HCT116 (cell line): Measurements from ENCODE around the gene KCNJ14. TPM values are rescaled to one million over a fixed set of nuclear protein-coding genes. Genes with fewer than 3 reads are reported as not detected.

ENCODE experiments used
- ATAC-seq: fragments of 200-7000 bp; cut with Tn5 transposase; 2 replicates; pipeline ENCODE4 v1.9.1; 2020; ENCODE audit warnings: mild to moderate bottlenecking, moderate library complexity
- BruUV-seq: library from RNA; stranded (reverse); fragments of 400-500 nt; replicated peaks from 2 replicates; lab custom pipeline; 2021; lab: Mats Ljungman, UMichigan
- CTCF ChIA-PET: fragments of 300-600 bp; sonication (Branson Sonifier 250); formaldehyde crosslinking; loops from one replicate; lab custom pipeline; 2021; ENCODE audit warnings: antibody characterized with exemption; lab: Charles Lee
- POLR2A ChIA-PET: fragments of 300-600, 350-600 bp; sonication (Branson Sonifier 250); formaldehyde crosslinking; loops from one replicate; lab custom pipeline; 2021; ENCODE audit warnings: antibody characterized with exemption; lab: Charles Lee
- RAD21 ChIA-PET, 2 experiments: fragments of 300-600 bp; sonication (Branson Sonifier 250); formaldehyde crosslinking; loops; one replicate each; lab custom pipeline; 2023; ENCODE audit warnings: low total read pairs in 2 of 2; ENCODE audit not compliant: uncharacterized antibody in 2 of 2, unreplicated experiment in 2 of 2, low non-redundant PET in 1 of 2; lab: Charles Lee
- DNase-seq: peaks from one replicate; pipeline ENCODE4 v3.0.0-alpha.2; 2010; ENCODE audit warnings: low read depth, low spot score
- H2AFZ ChIP-seq: fragments of 200-600 bp; shearing (Covaris generic), sonication (generic); 2 replicates; pipeline ENCODE4 v1.6.1; 2017; ENCODE audit warnings: low read depth, mixed run types, mixed read lengths, antibody characterized with exemption, low read length; ENCODE audit not compliant: poor library complexity, severe bottlenecking
- H3K27ac ChIP-seq: 2 replicates; pipeline ENCODE4 v1.5.1; 2012; ENCODE audit warnings: low read depth, low read length
- H3K27me3 ChIP-seq: fragments of 200-600 bp; sonication (generic); 2 replicates; pipeline ENCODE4 v1.6.1; 2016; ENCODE audit warnings: mixed run types, low read length, mixed read lengths; ENCODE audit not compliant: insufficient read depth
- H3K36me3 ChIP-seq, 2 experiments: fragments of 200-500 bp in 1 of 2; fragments of 200-600 bp in 1 of 2; sonication (Bioruptor generic) in 1 of 2; sonication (generic) in 1 of 2; 2 replicates each; pipeline versions ENCODE4 v1.5.1 to v1.6.1; 2014 to 2016; ENCODE audit warnings: low read length in 2 of 2, inconsistent platforms in 1 of 2, mixed read lengths in 1 of 2, mixed run types in 1 of 2; ENCODE audit not compliant: insufficient read depth in 2 of 2, control insufficient read depth in 1 of 2
- H3K4me1 ChIP-seq, 2 experiments: fragments of 200-600 bp in 1 of 2; sonication (generic) in 1 of 2; 2 replicates each; pipeline versions ENCODE4 v1.5.1 to v1.6.1; 2012 to 2017; ENCODE audit warnings: low read length in 2 of 2, inconsistent platforms in 1 of 2, mild to moderate bottlenecking in 1 of 2, mixed read lengths in 1 of 2, mixed run types in 1 of 2, moderate library complexity in 1 of 2; ENCODE audit not compliant: insufficient read depth in 2 of 2, control insufficient read depth in 1 of 2
- H3K4me2 ChIP-seq: fragments of 200-600 bp; sonication (generic); 2 replicates; pipeline ENCODE4 v1.6.1; 2017; ENCODE audit warnings: mixed run types, low read length, mixed read lengths
- H3K4me3 ChIP-seq, 2 experiments: fragments of 200-600 bp in 1 of 2; sonication (generic) in 1 of 2; replicated peaks in 1 of 2; 2 replicates each; pipeline ENCODE4 v1.5.1; 2011 to 2016; ENCODE audit warnings: low read length in 2 of 2, control low read depth in 1 of 2, low read depth in 1 of 2, mild to moderate bottlenecking in 1 of 2, mixed read lengths in 1 of 2, mixed run types in 1 of 2
- H3K79me2 ChIP-seq: fragments of 200-600 bp; sonication (generic); 2 replicates; pipeline ENCODE4 v1.6.1; 2017; ENCODE audit warnings: mild to moderate bottlenecking, mixed run types, low read length, moderate library complexity, mixed read lengths; ENCODE audit not compliant: insufficient read depth
- H3K9ac ChIP-seq: fragments of 200-600 bp; sonication (generic); 2 replicates; pipeline ENCODE4 v1.6.1; 2016; ENCODE audit warnings: low read length, mixed read lengths
- H3K9me2 ChIP-seq: fragments of 200-600 bp; sonication (generic), shearing (Covaris generic); 2 replicates; pipeline ENCODE4 v1.6.1; 2017; ENCODE audit warnings: mixed run types, mild to moderate bottlenecking, moderate library complexity; ENCODE audit not compliant: insufficient read depth
- H3K9me3 ChIP-seq, 2 experiments: fragments of 200-500 bp in 1 of 2; fragments of 200-600 bp in 1 of 2; sonication (Bioruptor generic) in 1 of 2; sonication (generic) in 1 of 2; 2 replicates each; pipeline ENCODE4 v1.6.1; 2014 to 2017; ENCODE audit warnings: low read length in 2 of 2, mixed read lengths in 2 of 2, inconsistent platforms in 1 of 2, low read depth in 1 of 2, mild to moderate bottlenecking in 1 of 2, mixed run types in 1 of 2, moderate library complexity in 1 of 2; ENCODE audit not compliant: control insufficient read depth in 1 of 2, insufficient read depth in 1 of 2
- H4K20me1 ChIP-seq: fragments of 200-600 bp; sonication (generic), shearing (Covaris generic); 2 replicates; pipeline ENCODE4 v1.6.1; 2017; ENCODE audit warnings: mixed run types, mild to moderate bottlenecking, moderate library complexity; ENCODE audit not compliant: insufficient read depth
- CTCF ChIP-seq, 3 experiments: fragments of 200-600 bp in 1 of 3; sonication (generic) in 1 of 3; IDR thresholded peaks in 2 of 3; conservative IDR thresholded peaks in 1 of 3; 2 replicates each; pipeline ENCODE4 v1.5.1; 2012 to 2017; ENCODE audit warnings: low read depth in 2 of 3, low read length in 2 of 3, antibody characterized with exemption in 1 of 3, borderline replicate concordance in 1 of 3, control low read depth in 1 of 3, mild to moderate bottlenecking in 1 of 3, mixed read lengths in 1 of 3, mixed run types in 1 of 3, moderate library complexity in 1 of 3; ENCODE audit not compliant: insufficient read depth in 1 of 3
- EZH2phosphoT487 ChIP-seq: fragments of 200-600 bp; IDR thresholded peaks from 2 replicates; pipeline ENCODE4 v1.6.1; 2018; ENCODE audit warnings: antibody characterized with exemption, borderline replicate concordance
- FOSL1 ChIP-seq: IDR thresholded peaks from 2 replicates; pipeline ENCODE4 v1.6.1; 2012; ENCODE audit warnings: low read depth
- POLR2A ChIP-seq: IDR thresholded peaks from 2 replicates; pipeline ENCODE4 v1.7.0; 2011; ENCODE audit warnings: borderline replicate concordance; ENCODE audit not compliant: insufficient read depth, insufficient read length; ENCODE audit errors: extremely low read depth
- POLR2AphosphoS5 ChIP-seq: IDR thresholded peaks from 2 replicates; pipeline ENCODE4 v1.6.1; 2011; ENCODE audit warnings: mild to moderate bottlenecking, low read depth, low read length, moderate library complexity
- YY1 ChIP-seq: IDR thresholded peaks from 2 replicates; pipeline ENCODE4 v1.6.1; 2011; ENCODE audit warnings: low read length, low read depth, moderate library complexity, mild to moderate bottlenecking; ENCODE audit not compliant: insufficient replicate concordance; ENCODE audit errors: extremely low read depth
- intact Hi-C: fragments of 100-400 bp; cut with micrococcal nuclease; formaldehyde crosslinking; loops from 2 replicates; pipeline ENCODE4 v1.10.0; 2022
- total RNA-seq: library from RNA; stranded (reverse); gene quantifications from one replicate; pipeline ENCODE4 v1.2.1, GENCODE V29; 2021; ENCODE audit not compliant: unreplicated experiment

KCNJ14 gene
- total RNA-seq, 1 experiment from 2014 or later, result 2.5 TPM

GRCh38 chr19:48489608-48490216 lies 34.3 kb downstream of the KCNJ14 start:
- RAD21 ChIA-PET, result interaction anchor here (0.6 to 1.7 kb wide), 5 partner anchors 11 to 156 kb away, joined by 3 to 6 read pairs (median 3); no protein-coding TSS in a partner anchor
- Histone ChIP-seq H3K27ac (peak overlapping the region; percentile 97), H4K20me1 (no peaks in the 10 kb centered on the region), H3K4me3 (peak overlapping the region; percentile 80 to 96), H2AFZ (no peak overlapping the region), H3K4me1 (peaks cover 59 to 87% of the 10 kb centered on the region in 2 experiments), H3K9me2 (no peaks in the 10 kb centered on the region)
- TSS peak; percentile 61 for BruUV-seq
- no peak for TF ChIP-seq POLR2A
- TF ChIP-seq YY1, result no peak
- no peak for TF ChIP-seq EZH2phosphoT487
- TF ChIP-seq CTCF (IDR thresholded peaks at IDR 0.05 in 2 of 3, conservative IDR thresholded peaks at IDR 0.05 in 1 of 3; ENCODE audit: borderline replicate concordance in 1 of 3, insufficient read depth in 1 of 3, low read depth in 2 of 3, low read length in 2 of 3), result peak in 2 of 3 experiments; percentile 91 to 98; a peak in 4 of 6 replicates
- TF ChIP-seq POLR2AphosphoS5, result peak; percentile 37; the same call in 1 of the 2 replicates
- no peak for TF ChIP-seq FOSL1
- TF ChIP-seq, all 23 proteins: peak for 2
- peak; percentile 26 for ATAC-seq
- ChIA-PET POLR2A (interaction anchor here (0.9 to 1.3 kb wide), 4 partner anchors 12 to 129 kb away, joined by 3 to 5 read pairs (median 4); partner anchors contain the start of genes RPL18 and SPHK2), CTCF (interaction anchor here (0.5 to 4.7 kb wide), 23 partner anchors 11 to 751 kb away, joined by 3 to 65 read pairs (median 3); partner anchors contain the start of genes CA11, SYNGR4 and TMEM143)
- peak overlapping the region; percentile 97 for H3K9ac ChIP-seq
- H3K4me2 ChIP-seq, result peak overlapping the region; percentile 100
- no peaks in the 10 kb centered on the region for H3K9me3 ChIP-seq
- DNase-seq, result peak; percentile 60
- H3K27me3 ChIP-seq, result no peaks in the 10 kb centered on the region
- intact Hi-C loops, result loop anchor here (1.0 to 10.0 kb wide), 4 partner anchors 21 to 169 kb away; partner anchors contain the start of genes CYTH2, GRIN2D and KDELR1
- H3K79me2 ChIP-seq, result peaks cover 38% of the 10 kb centered on the region
- peaks cover 2 to 5% of the 10 kb centered on the region in 2 experiments; a peak in 1 of 4 replicates for H3K36me3 ChIP-seq
